HepG2 (cell line): ENCODE measurements around the gene ACSM3. TPM values are rescaled to one million over a fixed set of nuclear protein-coding genes. Genes with fewer than 3 reads are reported as not detected.

ENCODE experiments used
- CBX1 ChIP-seq: IDR thresholded peaks from one replicate; pipeline ENCODE4 v1.6.1; 2016; ENCODE audit warnings: antibody characterized with exemption, low read depth
- CHCHD3 ChIP-seq: sonication (generic); formaldehyde crosslinking; IDR thresholded peaks from 2 replicates; pipeline ENCODE4 v1.8.0; 2022; ENCODE audit warnings: mild to moderate bottlenecking, missing genetic modification reagents, moderate library complexity
- HMG20A ChIP-seq: IDR thresholded peaks from 2 replicates; pipeline ENCODE4 v1.6.1; 2016; ENCODE audit warnings: borderline replicate concordance
- HNRNPH1 ChIP-seq: fragments of 200-400 bp; formaldehyde crosslinking; optimal IDR thresholded peaks from 2 replicates; pipeline ENCODE3; 2017; ENCODE audit warnings: mild to moderate bottlenecking, low read depth, low read length
- KLF11 ChIP-seq: IDR thresholded peaks from 2 replicates; pipeline ENCODE4 v1.6.1; 2016; ENCODE audit warnings: missing compliant biosample characterization
- KLF9 ChIP-seq: IDR thresholded peaks from 2 replicates; pipeline ENCODE4 v1.6.1; 2016; ENCODE audit warnings: low read depth
- MAFF ChIP-seq: IDR thresholded peaks from 2 replicates; pipeline ENCODE4 v1.6.1; 2011; ENCODE audit warnings: low read depth, low read length, improper control_type of control experiment
- MATR3 ChIP-seq: sonication (generic); formaldehyde crosslinking; IDR thresholded peaks from 2 replicates; pipeline ENCODE4 v1.4.0; 2020; ENCODE audit warnings: missing genetic modification reagents
- MXI1 ChIP-seq: IDR thresholded peaks from 3 replicates; pipeline ENCODE4 v1.6.1; 2012; ENCODE audit warnings: low read depth, low read length, inconsistent platforms, borderline replicate concordance
- NAIF1 ChIP-seq: sonication (generic); formaldehyde crosslinking; IDR thresholded peaks from 2 replicates; pipeline ENCODE4 v1.5.0; 2020; ENCODE audit warnings: mild to moderate bottlenecking, missing genetic modification reagents, borderline replicate concordance
- PHF5A ChIP-seq: IDR thresholded peaks from one replicate; pipeline ENCODE4 v1.6.1; 2018; ENCODE audit warnings: low read depth, missing genetic modification reagents; ENCODE audit not compliant: unreplicated experiment
- PTBP1 ChIP-seq: fragments of 200-400 bp; formaldehyde crosslinking; IDR thresholded peaks from 2 replicates; pipeline ENCODE4 v1.6.1; 2018; ENCODE audit warnings: low read length, low read depth; ENCODE audit not compliant: poor library complexity, severe bottlenecking
- REPIN1 ChIP-seq: sonication (generic); formaldehyde crosslinking; IDR thresholded peaks from 2 replicates; pipeline ENCODE4 v1.8.0; 2022; ENCODE audit warnings: missing genetic modification reagents, low read depth, mild to moderate bottlenecking, borderline replicate concordance
- RNF2 ChIP-seq: fragments of 450-650 bp; conservative IDR thresholded peaks from 2 replicates; pipeline ENCODE4 v1.6.1; 2016; ENCODE audit warnings: low read depth
- SOX6 ChIP-seq, 2 experiments: fragments of 450-650 bp in 1 of 2; sonication (generic) in 1 of 2; formaldehyde crosslinking in 1 of 2; IDR thresholded peaks; 2 replicates each; pipeline versions ENCODE4 v1.4.0 to v1.6.1; 2017 to 2020; ENCODE audit warnings: antibody characterized with exemption in 1 of 2, mild to moderate bottlenecking in 1 of 2, missing genetic modification reagents in 1 of 2
- SP1 ChIP-seq, 2 experiments: fragments of 450-650 bp in 1 of 2; sonication (generic) in 1 of 2; formaldehyde crosslinking in 1 of 2; IDR thresholded peaks; 2 replicates each; pipeline versions ENCODE4 v1.4.0 to v1.6.1; 2016 to 2020; ENCODE audit warnings: missing genetic modification reagents in 1 of 2
- TARDBP ChIP-seq: sonication (generic); formaldehyde crosslinking; IDR thresholded peaks from 2 replicates; pipeline ENCODE4 v1.8.0; 2022; ENCODE audit warnings: mild to moderate bottlenecking, missing genetic modification reagents
- TBX3 ChIP-seq: fragments of 450-650 bp; IDR thresholded peaks from 2 replicates; pipeline ENCODE4 v1.6.1; 2017; ENCODE audit warnings: antibody characterized with exemption, mild to moderate bottlenecking, inconsistent platforms, borderline replicate concordance
- ZNF24 ChIP-seq: fragments of 450-650 bp; IDR thresholded peaks from 2 replicates; pipeline ENCODE4 v1.6.1; 2017; ENCODE audit warnings: antibody characterized with exemption, mild to moderate bottlenecking
- ZNF367 ChIP-seq: sonication (generic); formaldehyde crosslinking; IDR thresholded peaks from 2 replicates; pipeline ENCODE4 v1.4.0; 2020; ENCODE audit warnings: missing genetic modification reagents, borderline replicate concordance
- ZNF446 ChIP-seq: sonication (generic); formaldehyde crosslinking; IDR thresholded peaks from 2 replicates; pipeline ENCODE4 v1.5.0; 2020; ENCODE audit warnings: mild to moderate bottlenecking, missing genetic modification reagents
- ZNF510 ChIP-seq: sonication (generic); formaldehyde crosslinking; IDR thresholded peaks from 2 replicates; pipeline ENCODE4 v1.4.0; 2020; ENCODE audit warnings: low read depth, mild to moderate bottlenecking, missing genetic modification reagents
- ZNF598 ChIP-seq: sonication (generic); formaldehyde crosslinking; IDR thresholded peaks from 2 replicates; pipeline ENCODE4 v1.5.1; 2020; ENCODE audit warnings: mild to moderate bottlenecking, missing genetic modification reagents, borderline replicate concordance
- ZNF605 ChIP-seq: sonication (generic); formaldehyde crosslinking; IDR thresholded peaks from 2 replicates; pipeline ENCODE4 v1.8.0; 2022; ENCODE audit warnings: mild to moderate bottlenecking, missing genetic modification reagents
- ZNF670 ChIP-seq: sonication (generic); formaldehyde crosslinking; IDR thresholded peaks from 2 replicates; pipeline ENCODE4 v1.8.0; 2022; ENCODE audit warnings: mild to moderate bottlenecking, missing genetic modification reagents, borderline replicate concordance
- ZNF674 ChIP-seq: sonication (generic); formaldehyde crosslinking; IDR thresholded peaks from 2 replicates; pipeline ENCODE4 v1.5.0; 2020; ENCODE audit warnings: low read depth, mild to moderate bottlenecking, missing genetic modification reagents
- ZNF841 ChIP-seq: sonication (generic); formaldehyde crosslinking; IDR thresholded peaks from 2 replicates; pipeline ENCODE4 v1.8.1; 2023; ENCODE audit warnings: missing genetic modification reagents, borderline replicate concordance
- polyA plus RNA-seq, 8 experiments: library from polyadenylated mRNA; depleted of rRNA in 3 of 8; stranded (reverse) in 7 of 8; unstranded in 1 of 8; fragments of >200 nt; fragmentation: Illumina TruSeq in 4 of 8; extraction: Trizol in 4 of 8; gene quantifications; 2 replicates each; pipeline versions ENCODE4 v1.2.1 to v1.2.3, GENCODE V29; 2011 to 2016; ENCODE audit warnings: low read depth in 4 of 8, missing spikeins in 1 of 8, mixed read lengths in 1 of 8; ENCODE audit not compliant: insufficient read depth in 1 of 8
- total RNA-seq, 5 experiments: library from RNA; depleted of rRNA; stranded (reverse); fragments of >200 nt; fragmentation: Illumina TruSeq; extraction: Trizol; gene quantifications; 2 replicates each; pipeline ENCODE4 v1.2.3, GENCODE V29; 2016; ENCODE audit warnings: low read depth in 1 of 5
- TF ChIP-seq, protein P1 (sequence below): sonication (generic); formaldehyde crosslinking; IDR thresholded peaks from 2 replicates; pipeline ENCODE4 v1.5.0; 2020; ENCODE audit warnings: missing genetic modification reagents
- TF ChIP-seq, protein P2 (sequence below): sonication (generic); IDR thresholded peaks from 2 replicates; pipeline ENCODE4 v1.6.1; 2016; ENCODE audit warnings: low read depth, borderline replicate concordance
- TF ChIP-seq, protein P3 (sequence below): IDR thresholded peaks from 2 replicates; pipeline ENCODE4 v1.6.1; 2018; ENCODE audit warnings: missing genetic modification reagents, mild to moderate bottlenecking, missing compliant biosample characterization

The ACSM3 gene
- total and polyA plus RNA-seq, 2 of the 13 experiments (the other 11 are each of a cell fraction or from before 2014, with no cell fraction given), result 74.0 to 108 TPM

DNA sequence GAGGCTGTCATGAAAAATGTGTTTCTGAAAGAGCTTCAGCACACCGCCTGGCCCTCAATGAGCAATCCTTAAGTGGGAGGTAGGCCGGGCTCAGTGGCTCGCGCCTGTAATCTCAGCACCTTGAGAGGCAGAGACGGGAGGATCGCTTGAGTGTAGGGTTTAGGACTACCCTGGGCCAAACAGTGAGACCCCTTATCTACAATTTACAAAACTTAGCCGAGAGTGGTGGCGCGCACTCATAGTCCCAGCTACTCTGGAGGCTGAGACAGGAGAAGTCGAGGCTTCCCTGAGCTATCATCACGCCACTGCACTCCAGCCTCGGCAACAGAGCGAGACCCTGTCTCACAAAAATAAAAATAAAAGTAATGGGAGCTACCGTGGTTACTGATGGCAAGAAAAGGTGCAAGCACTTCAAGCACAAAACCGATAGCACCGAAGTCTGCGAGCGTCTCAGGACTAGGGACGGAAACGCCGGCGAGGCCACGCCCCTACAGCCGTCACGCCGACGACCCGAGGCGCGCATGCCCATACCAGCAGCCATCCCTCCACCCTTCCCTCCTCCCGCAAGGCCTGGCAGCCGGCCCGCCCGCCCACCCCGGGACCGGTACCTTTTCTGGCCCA, 22.8 kb upstream of the ACSM3 start (continued):
- TF ChIP-seq HNRNPH1, result peak; percentile 85
- TF ChIP-seq PTBP1, result no peak
- TF ChIP-seq KLF9 (CRISPR knock-in tag), result 0 out of 2 replicates have a peak, but pooled peaks have one; percentile 30
- TF ChIP-seq MATR3 (CRISPR knock-in tag), result no peak
- 0 out of 2 replicates have a peak, but pooled peaks have one; percentile 61 for TF ChIP-seq KLF11
- no peak for TF ChIP-seq SP1 (IDR thresholded peaks at IDR 0.05)
- TF ChIP-seq SP1 (CRISPR knock-in tag; IDR thresholded peaks at IDR 0.05), result 0 out of 2 replicates have a peak, but pooled peaks have one; percentile 21
- TF ChIP-seq ZNF670, result 0 out of 2 replicates have a peak, but pooled peaks have one; percentile 39
- peak; percentile 51; the same call in 1 of the 3 replicates for TF ChIP-seq MXI1
- no peak for TF ChIP-seq PHF5A (CRISPR knock-in tag)
- TF ChIP-seq NAIF1 (CRISPR knock-in tag), result no peak
- TF ChIP-seq CHCHD3 (CRISPR knock-in tag), result 0 out of 2 replicates have a peak, but pooled peaks have one; percentile 71
- TF ChIP-seq, protein P1, sequence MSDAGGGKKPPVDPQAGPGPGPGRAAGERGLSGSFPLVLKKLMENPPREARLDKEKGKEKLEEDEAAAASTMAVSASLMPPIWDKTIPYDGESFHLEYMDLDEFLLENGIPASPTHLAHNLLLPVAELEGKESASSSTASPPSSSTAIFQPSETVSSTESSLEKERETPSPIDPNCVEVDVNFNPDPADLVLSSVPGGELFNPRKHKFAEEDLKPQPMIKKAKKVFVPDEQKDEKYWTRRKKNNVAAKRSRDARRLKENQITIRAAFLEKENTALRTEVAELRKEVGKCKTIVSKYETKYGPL (CRISPR knock-in tag), result no peak
- TF ChIP-seq ZNF510, result 0 out of 2 replicates have a peak, but pooled peaks have one; percentile 32
- TF ChIP-seq MAFF, result no peak
- no peak for TF ChIP-seq HMG20A (CRISPR knock-in tag)
- no peak for TF ChIP-seq ZNF841
- no peak for TF ChIP-seq ZNF674 (CRISPR knock-in tag)
- TF ChIP-seq ZNF605, result peak; percentile 77
- TF ChIP-seq, protein P2, sequence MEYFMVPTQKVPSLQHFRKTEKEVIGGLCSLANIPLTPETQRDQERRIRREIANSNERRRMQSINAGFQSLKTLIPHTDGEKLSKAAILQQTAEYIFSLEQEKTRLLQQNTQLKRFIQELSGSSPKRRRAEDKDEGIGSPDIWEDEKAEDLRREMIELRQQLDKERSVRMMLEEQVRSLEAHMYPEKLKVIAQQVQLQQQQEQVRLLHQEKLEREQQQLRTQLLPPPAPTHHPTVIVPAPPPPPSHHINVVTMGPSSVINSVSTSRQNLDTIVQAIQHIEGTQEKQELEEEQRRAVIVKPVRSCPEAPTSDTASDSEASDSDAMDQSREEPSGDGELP, result no peak
- TF ChIP-seq TBX3, result no peak
- TF ChIP-seq ZNF598 (CRISPR knock-in tag), result no peak
- TF ChIP-seq, protein P3, sequence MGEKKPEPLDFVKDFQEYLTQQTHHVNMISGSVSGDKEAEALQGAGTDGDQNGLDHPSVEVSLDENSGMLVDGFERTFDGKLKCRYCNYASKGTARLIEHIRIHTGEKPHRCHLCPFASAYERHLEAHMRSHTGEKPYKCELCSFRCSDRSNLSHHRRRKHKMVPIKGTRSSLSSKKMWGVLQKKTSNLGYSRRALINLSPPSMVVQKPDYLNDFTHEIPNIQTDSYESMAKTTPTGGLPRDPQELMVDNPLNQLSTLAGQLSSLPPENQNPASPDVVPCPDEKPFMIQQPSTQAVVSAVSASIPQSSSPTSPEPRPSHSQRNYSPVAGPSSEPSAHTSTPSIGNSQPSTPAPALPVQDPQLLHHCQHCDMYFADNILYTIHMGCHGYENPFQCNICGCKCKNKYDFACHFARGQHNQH, result no peak
- TF ChIP-seq CBX1, result no peak
- TF ChIP-seq TARDBP (CRISPR knock-in tag), result no peak
- no peak for TF ChIP-seq ZNF446 (CRISPR knock-in tag)
- no peak for TF ChIP-seq RNF2
- no peak for TF ChIP-seq REPIN1 (CRISPR knock-in tag)
- no peak for TF ChIP-seq ZNF367 (CRISPR knock-in tag)
- no peak for TF ChIP-seq ZNF24
- TF ChIP-seq SOX6 (IDR thresholded peaks at IDR 0.05), result no peak
- TF ChIP-seq SOX6 (CRISPR knock-in tag; IDR thresholded peaks at IDR 0.05), result no peak
